GM18517 (cell line): Measurements from ENCODE around the gene FUT8.
A peak's percentile ranks its signal among the peaks of the same experiment; 100 is the strongest.

ENCODE experiments used
- ATAC-seq: cut with Tn5 transposase; IDR thresholded peaks from one replicate; pipeline ENCODE4 v1.9.1; 2021; ENCODE audit warnings: mild to moderate bottlenecking, moderate library complexity; ENCODE audit not compliant: unreplicated experiment

FUT8 gene

GRCh38 chr14:65412032-65412846 is at the start of gene FUT8:
Gene FUT8 (plus strand): TSS chr14:65412730. CDS start chr14:65561564, 148,834 bp downstream.
- peak; percentile 69 for ATAC-seq

DNA sequence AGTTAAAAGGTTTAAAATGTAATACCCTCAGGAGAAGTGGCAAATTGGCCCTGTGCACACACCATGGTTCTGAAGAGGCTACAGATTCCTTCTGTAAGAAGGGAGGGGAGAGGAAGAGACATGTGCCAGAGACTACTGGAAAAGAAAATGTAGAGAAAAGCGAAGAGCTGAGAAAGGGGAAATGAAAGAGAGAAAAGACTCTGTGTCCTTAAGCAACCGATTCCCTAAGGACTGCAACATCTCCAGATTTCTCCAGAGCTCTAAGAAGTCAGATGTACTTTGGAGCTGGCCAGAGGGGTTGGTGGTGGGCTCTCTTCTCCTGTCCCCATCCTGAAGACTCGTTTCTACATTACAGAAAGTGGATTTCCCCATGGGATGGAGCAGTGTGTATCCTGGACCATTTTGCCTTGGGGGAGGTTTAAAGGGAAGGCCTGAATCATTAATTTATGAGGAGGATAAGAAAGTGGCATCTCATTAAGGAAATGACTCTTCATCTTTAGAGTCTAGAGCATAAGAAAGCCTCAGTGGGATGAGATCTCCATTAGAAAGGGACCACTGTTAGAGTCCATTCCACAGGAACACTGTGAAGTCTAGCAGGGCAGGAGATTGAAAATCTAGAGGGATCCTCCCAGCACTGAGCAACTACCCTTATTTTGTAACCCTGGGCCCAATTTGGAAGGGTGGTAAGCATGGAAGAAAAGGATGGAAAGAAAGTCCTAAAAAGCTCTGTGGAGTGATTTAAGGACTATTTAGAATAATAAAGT is 45.5 kb upstream of the FUT8 start:
- ATAC-seq = no peak

- no peak for ATAC-seq
Observed at GRCh38 chr14:65369560-65369959, 43.0 kb upstream of the FUT8 start.

DNA sequence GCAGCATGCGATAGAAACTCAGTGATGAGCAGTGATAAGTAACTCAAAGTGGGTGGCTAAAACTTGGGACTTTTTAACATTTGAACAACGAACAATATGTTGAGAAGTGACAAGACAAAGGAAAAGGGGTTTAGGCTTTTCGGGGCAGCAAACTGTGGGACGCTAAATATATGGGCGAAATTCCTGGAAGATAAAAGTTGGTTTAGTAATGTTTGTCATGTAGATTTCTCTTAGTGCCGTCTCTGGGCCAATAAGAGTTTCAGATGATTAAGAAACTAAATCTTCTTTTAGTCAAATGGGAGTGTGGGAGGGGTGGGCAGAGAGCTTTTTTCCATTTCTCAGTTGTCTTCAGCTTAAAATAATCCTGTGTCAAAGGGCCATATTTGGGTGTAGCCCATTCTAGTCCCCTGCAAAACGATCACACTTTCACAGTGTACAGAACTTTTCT is 41.7 kb upstream of the FUT8 start:
- ATAC-seq = no peak

- ATAC-seq = peak; percentile 53
Observed at GRCh38 chr14:65371784-65372183, 40.7 kb upstream of the FUT8 start.

GRCh38 chr14:65373016-65373670 is 39.4 kb upstream of the FUT8 start:
- ATAC-seq = no peak

- no peak for ATAC-seq
Observed at GRCh38 chr14:65373671-65374039, 38.9 kb upstream of the FUT8 start.

- no peak for ATAC-seq
Observed at GRCh38 chr14:65377576-65377975, 35.0 kb upstream of the FUT8 start.

DNA sequence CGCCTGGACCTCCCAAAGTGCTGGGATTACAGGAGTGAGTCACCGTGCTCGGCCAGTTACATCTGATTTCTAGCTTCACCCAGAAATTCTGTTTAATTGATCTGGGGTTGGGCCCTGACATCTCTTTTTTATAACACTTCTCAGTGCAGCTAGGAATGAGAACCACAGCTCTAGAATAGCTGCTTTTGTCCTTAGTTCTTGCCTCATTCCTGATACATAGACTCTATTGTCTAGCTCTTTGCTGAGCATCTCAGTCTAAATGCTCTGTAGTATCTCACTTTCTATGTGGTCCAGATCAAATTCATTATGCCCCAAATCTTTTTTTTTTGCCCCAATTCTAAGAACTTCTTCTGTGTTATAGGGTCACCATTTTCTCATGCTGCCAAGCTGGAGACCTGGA is 29.9 kb upstream of the FUT8 start:
- no peak for ATAC-seq

DNA sequence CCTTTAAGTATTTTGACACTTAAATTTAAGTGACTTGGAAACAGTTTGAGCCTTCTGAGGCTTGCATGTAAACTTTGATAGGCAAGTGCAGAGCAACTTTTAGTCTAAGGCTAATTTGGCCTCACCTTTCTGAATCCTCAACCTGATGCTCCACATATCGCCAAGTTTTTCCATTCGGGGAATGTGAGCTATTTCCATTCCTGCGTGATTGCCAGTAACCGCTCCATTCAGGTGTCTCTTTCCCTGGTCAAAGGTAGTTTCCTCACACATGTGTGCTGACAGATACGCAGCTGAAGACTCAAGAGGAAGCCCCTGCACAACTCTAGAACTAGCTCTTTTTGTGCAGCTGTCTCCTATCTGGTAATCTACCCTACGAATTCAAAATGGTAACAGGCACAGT is 25.4 kb upstream of the FUT8 start:
- ATAC-seq = no peak

DNA sequence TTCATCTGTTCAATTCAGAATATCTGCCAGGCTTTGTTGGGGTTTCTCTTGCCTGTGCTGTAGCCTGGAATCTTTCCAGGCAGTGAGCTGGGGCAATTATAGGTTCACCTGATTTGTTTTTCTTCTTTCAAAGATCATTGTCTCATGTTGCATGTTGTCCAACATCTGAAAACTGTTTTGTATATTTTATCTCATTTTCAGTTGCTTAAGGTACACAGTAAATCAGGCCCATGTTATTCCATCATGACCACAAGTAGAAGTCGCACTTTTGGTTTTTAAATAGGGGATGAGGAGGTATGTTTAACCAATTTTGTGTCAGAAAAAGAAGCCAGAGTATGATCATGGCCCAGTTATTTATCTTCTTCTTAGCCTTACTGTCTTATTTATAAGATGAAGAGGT is 24.9 kb upstream of the FUT8 start:
- no peak for ATAC-seq

DNA sequence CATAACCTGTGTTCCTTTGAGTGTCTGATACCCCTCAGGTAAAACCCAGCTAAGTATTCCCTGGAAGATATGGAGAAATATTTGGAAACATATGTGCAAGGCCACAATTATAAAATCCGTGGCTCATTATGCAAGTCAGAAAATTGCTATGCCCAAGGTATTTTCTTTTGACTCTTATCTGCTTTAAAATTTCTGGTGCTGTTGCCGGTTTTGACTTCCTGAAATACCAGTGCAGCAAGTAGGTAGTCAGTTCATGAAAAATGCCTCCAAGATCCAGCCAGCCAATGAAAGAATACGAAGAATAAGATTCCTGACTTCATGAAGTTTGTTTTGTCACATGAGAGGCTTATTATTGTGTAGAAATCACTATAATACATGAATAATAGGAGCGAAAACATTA is 20.2 kb upstream of the FUT8 start:
- ATAC-seq = no peak

- ATAC-seq = no peak
Observed at GRCh38 chr14:65396082-65396910, 16.2 kb upstream of the FUT8 start.

DNA sequence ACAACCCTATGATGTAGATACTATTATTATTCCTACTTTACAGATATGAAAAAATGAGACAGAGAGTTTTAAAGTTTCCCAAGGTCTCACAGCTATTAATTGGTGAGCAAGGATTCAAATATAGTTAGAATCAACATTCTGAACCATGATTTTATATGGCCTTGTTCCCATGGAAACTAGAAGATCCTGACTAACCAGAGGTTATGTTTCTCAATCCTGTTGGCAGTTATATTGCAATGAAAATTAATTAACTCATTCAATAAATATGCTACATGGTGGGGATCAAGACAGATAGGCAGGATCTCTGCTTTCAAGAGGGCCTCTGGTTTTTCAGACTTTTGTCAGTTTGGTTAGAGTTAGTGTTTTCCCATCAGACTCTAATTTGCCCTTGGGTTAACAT is 9.3 kb upstream of the FUT8 start:
- no peak for ATAC-seq

- no peak for ATAC-seq
Observed at GRCh38 chr14:65408113-65408512, 4.4 kb upstream of the FUT8 start.

GRCh38 chr14:65410640-65411039 is 1.9 kb upstream of the FUT8 start:
- no peak for ATAC-seq

- peak; percentile 46 for ATAC-seq
Observed at GRCh38 chr14:65411656-65412031, 886 bp upstream of the FUT8 start.

DNA sequence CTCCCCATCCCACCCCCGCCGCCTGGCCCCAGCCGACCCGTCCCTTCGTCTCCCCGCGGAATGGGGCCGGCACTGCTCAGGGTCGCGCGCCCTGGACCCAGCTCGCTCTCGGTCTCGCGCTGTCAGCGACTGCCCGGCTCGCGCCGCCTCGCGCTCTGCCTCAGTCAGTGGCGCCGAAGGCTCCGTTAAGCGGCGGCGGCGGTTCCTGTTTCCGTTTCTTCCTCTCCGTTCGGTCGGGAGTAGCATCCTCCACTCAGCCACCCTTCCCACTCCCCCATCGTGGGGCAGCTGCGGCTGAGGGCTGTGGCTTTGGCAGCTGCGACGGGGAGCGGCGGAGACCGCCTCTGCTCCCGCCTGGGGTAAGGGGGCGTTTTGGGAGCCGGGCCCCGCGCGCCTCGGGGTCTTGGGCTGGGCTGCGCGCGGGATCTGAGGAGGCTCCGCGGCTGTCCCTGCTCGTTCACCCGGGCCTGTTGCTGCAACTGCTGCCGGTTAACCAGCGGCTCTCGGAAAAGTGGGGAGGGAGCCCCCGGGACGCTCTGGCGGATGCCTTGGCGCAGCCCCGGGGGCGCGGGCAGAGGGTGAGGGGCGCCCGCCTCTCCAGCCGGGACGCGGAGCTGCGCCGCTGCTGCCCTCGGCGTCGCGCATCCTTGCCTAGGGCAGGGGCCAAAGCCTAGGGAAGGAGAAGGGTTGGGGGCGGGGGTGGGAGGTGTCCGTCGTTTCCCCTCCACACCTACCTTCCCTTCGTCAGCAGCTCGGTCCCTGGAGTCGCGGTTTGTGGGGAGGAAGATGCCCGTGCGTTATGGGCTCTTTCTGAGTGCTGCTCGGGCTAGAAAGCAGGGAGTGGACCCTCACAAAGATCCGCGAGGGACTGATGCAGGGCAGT is 567 bp downstream of the FUT8 start:
- ATAC-seq = peak; percentile 21

GRCh38 chr14:65413739-65414045 is 1.2 kb downstream of the FUT8 start:
- no peak for ATAC-seq

GRCh38 chr14:65414961-65415589 is 2.5 kb downstream of the FUT8 start:
- ATAC-seq = no peak
